Left colon (tissue), 2 donors: ENCODE measurements around the gene WFS1. TPM values are rescaled to one million over a fixed set of nuclear protein-coding genes. Genes with fewer than 3 reads are reported as not detected.
A peak's percentile ranks its signal among the peaks of the same experiment; 100 is the strongest.

Experiments used
- ATAC-seq: fragments of 200-7000 bp; cut with Tn5 transposase; one replicate; pipeline ENCODE4 v1.9.1; 2020; ENCODE audit warnings: mild to moderate bottlenecking, moderate library complexity
- DNase-seq, 2 donors: peaks; one replicate each; pipeline ENCODE4 v3.0.0-alpha.2; 2020
- intact Hi-C, 2 donors: fragments of 100-400 bp; cut with DNase I in 1 of 2; cut with micrococcal nuclease in 1 of 2; formaldehyde crosslinking; loops; one replicate each; pipeline versions ENCODE4 v1.11.2 to v1.14.0; 2022; cut with DNase I, micrococcal nuclease
- total RNA-seq, 2 donors: library from RNA; stranded (reverse); fragmentation: NEBNext Ultra II Directional; extraction: Animal tissue kit (Norgen Biotek cat#: 25700); gene quantifications; one replicate each; pipeline ENCODE4 v1.2.1, GENCODE V29; 2021
- donor health status: DM: no; HTN: no; CAD: no.
- donor health status: DM: yes; HTN: yes; CAD: no.

Gene WFS1
- total RNA-seq, 2 donors from 2014 or later: 8.3 to 14.7 TPM

GRCh38 chr4:6340446-6341015 is 70.9 kb downstream of the WFS1 start:
- ATAC-seq (no peak), DNase-seq (no peak)
- intact Hi-C loops: no loop called here

- no peak for DNase-seq
- ATAC-seq: no peak
- intact Hi-C loops: no loop called here
Observed at GRCh38 chr4:6341696-6342095, 72.0 kb downstream of the WFS1 start.

- DNase-seq: no peak
- intact Hi-C loops: no loop called here
- ATAC-seq: no peak
Observed at GRCh38 chr4:6342530-6343293, 73.1 kb downstream of the WFS1 start.

GRCh38 chr4:6343939-6344408 is 74.3 kb downstream of the WFS1 start:
- intact Hi-C loops: no loop called here
- peak; percentile 74 for ATAC-seq
- no peak for DNase-seq

GRCh38 chr4:6345096-6345830 is 75.6 kb downstream of the WFS1 start:
- DNase-seq (no peak), ATAC-seq (no peak)
- intact Hi-C loops: no loop called here

- intact Hi-C loops: no loop called here
- ATAC-seq: no peak
- no peak for DNase-seq
Observed at GRCh38 chr4:6345866-6346265, 76.2 kb downstream of the WFS1 start.

- DNase-seq: no peak
- intact Hi-C loops: no loop called here
- no peak for ATAC-seq
Observed at GRCh38 chr4:6346373-6347110, 76.9 kb downstream of the WFS1 start.

GRCh38 chr4:6347511-6348045 is 77.9 kb downstream of the WFS1 start:
- DNase-seq: no peak
- intact Hi-C loops: no loop called here
- ATAC-seq: no peak

GRCh38 chr4:6348408-6348807 is 78.8 kb downstream of the WFS1 start:
- no peak for DNase-seq
- no peak for ATAC-seq
- intact Hi-C loops: no loop called here

- ATAC-seq: no peak
- DNase-seq: no peak
- intact Hi-C loops: no loop called here
Observed at GRCh38 chr4:6349896-6350603, 80.4 kb downstream of the WFS1 start.

GRCh38 chr4:6350646-6351045 is 81.0 kb downstream of the WFS1 start:
- DNase-seq (no peak), ATAC-seq (no peak)
- intact Hi-C loops: no loop called here

GRCh38 chr4:6351246-6352000 is 81.8 kb downstream of the WFS1 start:
- no peak for ATAC-seq
- no peak for DNase-seq
- intact Hi-C loops: no loop called here

GRCh38 chr4:6352031-6352692 is 82.5 kb downstream of the WFS1 start:
- no peak for DNase-seq
- no peak for ATAC-seq
- intact Hi-C loops: no loop called here
